ENCODE results near the gene VPS37C.
"Not testable (repeated sequence)": the region's sequence is repeated elsewhere in the genome, so short reads cannot be mapped to it uniquely, and the experiment has no call there.

VPS37C gene

DNA sequence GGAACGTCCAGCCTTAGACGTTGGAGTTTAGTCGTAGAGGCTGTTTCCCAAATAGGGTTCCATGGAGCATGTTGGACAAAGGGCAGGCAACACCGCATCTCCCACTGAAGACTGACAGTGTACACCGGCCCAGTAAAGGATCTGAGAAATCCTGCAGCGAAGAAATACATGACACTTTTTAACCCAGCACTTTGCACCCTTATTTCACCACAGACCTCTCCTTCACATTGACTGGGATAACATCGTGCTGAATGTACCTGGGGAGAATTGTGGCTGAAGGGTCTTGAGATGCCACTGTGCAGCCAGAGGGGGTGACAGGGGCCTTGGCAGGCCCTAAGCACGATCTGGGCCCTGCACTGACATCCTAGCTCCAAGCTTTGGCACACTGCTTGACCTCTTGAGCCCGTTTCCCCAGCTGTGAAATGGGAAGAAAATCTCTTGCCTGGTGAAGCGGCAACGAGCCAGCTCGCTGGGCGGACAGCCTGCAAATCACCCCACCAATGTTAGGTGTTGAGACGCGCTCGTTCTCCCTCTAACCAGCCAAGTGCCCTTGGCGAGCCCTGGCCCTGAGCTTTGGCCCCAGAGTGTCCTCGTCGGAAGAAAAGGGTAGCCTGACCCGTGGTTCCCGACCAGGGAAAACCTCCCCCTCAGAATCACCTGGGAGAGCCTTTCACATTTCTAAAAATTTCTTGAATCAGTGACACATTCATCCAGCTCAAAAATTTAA, 45.6 kb downstream of the VPS37C start:
- DNase-seq, result no peak

GRCh38 chr11:61114913-61115312, 46.3 kb downstream of the VPS37C start:
- DNase-seq, result no peak

DNA sequence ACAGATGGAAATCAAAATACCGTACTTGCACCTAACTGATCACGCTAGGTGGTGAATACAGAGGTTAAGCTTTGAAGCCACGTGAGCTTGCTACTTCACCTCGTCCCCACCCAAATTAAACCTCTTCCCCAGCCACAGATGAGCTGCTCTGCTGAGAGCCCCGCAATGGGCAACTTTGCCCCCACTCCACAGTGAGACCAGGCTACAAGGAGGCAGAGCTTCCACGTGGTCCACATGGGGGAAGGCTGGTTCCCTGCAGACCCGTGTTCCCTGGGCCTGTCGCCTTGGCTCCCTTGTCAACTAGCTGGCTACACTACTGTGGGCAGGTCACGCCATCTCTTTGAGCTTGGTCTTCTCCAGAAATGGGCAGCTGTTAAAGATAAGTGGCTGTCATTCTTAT, 48.0 kb downstream of the VPS37C start:
- DNase-seq, result no peak

- no peak for DNase-seq
These were observed 48.7 kb downstream of the VPS37C start for GRCh38 chr11:61112575-61112974.

DNA sequence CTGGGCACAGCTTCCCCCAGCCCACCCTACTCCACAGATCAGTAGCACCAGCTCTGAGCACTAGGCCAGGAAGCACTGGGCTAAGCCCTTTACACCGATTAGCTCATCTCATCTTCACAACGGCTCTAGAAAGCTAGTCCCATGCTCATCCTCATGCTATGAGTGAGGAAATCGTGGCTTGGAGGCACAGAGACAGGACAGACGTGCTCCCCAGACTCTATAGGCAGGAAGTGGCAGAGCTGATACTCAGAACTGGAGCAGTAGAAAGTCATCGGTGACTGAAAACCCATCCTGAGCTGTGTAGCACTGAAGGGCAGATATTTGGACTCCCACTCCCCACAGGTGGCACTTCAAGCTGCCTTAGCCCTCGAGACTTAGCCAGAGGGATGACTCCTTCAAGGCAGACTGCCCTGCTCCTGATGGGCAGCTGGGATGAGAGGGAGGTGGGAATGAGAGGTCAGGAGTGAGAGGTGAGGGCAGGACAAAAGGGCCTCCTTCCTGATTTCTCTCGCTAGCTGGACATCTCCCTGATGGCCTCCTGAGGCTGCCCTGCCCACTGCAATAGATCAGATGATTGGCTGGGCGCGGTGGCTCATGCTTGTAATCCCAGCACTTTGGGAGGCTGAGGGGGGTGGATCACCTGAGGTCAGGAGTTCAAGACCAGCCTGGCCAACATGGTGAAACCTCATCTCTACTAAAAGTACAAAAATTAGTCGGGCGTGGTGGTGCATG, 49.3 kb downstream of the VPS37C start:
- no peak for DNase-seq

GRCh38 chr11:61111050-61111435, 50.2 kb downstream of the VPS37C start:
- DNase-seq, result no peak

GRCh38 chr11:61110255-61111049, 50.8 kb downstream of the VPS37C start:
- DNase-seq, result no peak

DNA sequence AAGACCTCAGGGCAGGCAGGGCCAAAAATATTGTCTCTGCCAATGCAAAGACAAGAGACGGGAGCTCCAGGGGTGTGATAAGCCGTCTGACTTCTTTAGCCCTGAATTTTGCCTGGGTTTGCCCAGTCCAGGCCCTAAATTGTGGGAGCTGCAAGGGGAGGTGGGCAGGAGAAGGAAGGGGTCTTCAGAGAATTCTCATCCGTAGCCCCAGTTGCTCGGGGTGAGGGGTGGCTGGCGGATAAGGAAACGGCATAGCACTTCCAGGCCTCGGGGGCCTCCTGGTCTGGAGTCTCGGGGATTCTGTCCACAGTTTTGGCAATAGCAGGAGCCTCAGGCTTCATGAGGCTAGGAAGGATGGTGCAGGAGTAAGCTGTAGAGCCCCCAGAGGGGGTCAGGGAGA, 51.6 kb downstream of the VPS37C start:
- DNase-seq, result no peak

DNA sequence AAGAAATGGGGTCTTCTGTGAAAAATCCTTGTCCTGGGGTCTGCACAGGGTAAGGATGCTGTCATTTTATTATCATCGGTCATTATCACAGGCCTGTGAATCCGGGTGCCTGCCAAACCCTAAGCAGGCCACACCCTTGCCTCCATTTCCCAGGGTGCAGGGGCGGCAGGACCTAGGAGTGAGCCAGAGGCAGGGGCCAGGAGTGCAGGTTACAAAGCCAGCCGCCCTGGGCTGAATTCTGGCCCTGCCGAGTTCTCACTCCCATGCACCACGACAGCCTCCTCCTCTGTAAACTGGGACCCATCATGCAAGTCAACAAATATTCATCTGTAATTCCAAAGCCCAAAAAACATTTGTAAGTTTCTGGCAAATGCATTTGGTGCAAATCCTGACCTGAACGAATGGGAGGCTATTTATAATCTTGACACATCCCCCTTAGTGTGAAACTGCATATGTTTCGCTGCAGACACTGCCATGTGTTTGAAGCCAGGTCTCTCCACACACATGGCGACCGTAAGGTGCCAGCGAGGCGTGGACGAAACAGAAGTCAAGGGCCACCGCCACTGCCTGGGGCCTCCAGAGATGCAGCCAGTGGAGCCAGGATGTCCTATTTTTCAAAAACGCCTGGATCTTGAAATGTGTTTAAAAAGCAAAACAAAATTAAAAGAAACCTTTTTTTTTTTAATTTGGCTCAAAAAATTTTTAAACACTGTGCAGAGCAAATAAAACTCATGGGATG, 52.2 kb downstream of the VPS37C start:
- DNase-seq, result no peak

DNA sequence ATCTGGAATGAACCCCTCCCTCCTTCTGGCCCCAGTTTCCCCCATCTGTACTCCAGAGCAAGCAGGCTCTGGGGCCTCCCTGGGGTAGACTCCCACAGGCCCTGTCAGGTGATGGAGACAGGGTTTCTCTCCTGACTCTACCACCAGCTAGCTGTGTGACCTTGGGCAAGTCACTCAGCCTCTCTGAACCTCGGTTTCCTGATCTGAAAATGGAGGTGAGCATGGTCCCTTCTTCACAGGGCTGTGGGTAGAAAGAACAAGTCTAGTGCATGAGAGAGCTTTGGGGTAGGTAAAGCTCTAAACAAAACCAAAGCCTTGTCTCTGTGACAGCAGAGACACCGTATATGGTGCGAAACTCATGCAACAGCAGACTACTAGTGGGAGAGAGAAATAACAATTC, 53.3 kb downstream of the VPS37C start:
- DNase-seq, result no peak

- no peak for DNase-seq
These were observed 54.2 kb downstream of the VPS37C start for GRCh38 chr11:61106894-61107470.

DNA sequence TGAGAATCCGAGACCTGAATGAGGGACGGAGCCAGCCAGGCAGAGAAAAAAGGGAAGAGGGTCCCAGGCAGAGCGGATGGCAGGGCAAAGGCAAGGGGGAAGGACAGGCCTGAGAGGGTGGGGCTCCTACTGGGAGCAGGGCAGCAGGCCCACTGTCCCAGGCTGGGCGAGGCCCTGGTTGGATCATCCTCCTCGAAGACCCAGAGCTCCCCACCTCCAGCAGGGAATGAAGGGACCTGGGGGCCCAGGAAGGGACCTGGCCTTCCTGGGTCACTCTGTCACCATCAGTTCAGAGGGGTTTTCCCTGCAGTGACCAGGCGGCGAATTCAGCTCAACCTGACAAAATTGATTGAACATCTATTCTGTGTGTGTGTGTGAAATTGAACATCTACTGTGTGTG, 54.9 kb downstream of the VPS37C start:
- no peak for DNase-seq

- no peak for DNase-seq
These were observed 56.3 kb downstream of the VPS37C start for GRCh38 chr11:61104963-61105362.

- DNase-seq, result no peak
These were observed 57.3 kb downstream of the VPS37C start for GRCh38 chr11:61103851-61104423.

- DNase-seq, result no peak
These were observed 58.3 kb downstream of the VPS37C start for GRCh38 chr11:61102667-61103571.

DNA sequence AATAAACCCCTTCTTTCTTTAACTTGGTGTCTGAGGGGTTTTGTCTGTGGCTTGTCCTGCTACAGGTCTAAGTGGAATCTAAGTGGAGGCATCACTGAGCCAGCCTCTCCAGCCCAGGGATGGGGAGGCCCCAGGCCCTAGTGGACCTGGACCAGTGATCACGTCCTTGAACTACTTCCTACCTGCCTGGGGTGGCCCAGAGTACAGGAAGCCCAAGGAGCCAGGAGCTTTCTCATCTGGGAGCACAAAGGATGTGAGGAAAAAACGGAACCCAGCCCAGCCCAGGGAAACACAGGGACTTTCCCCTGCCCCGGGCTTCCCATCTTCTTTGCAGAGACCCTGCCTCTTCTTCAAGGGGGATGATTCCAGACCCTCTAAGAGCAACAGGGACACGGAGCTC, 62.4 kb downstream of the VPS37C start:
- DNase-seq, result no peak

DNA sequence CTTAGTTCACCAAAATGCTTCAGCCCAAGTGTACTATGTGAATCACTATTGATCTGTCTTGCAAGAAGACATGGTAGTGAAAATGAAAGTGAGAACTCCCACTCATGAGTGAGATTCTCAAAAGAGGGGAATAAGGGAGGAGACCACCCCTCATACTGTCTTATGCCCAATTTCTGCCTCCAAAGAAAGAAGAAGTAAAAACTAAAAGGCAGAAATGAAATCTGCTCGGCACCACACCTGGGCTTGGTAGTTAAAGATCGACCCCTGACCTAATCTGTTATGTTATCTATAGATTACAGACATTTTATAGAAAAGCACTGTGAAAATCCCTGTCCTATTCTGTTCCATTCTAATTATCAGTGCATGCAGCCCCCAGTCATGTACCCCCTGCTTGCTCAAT, 63.0 kb downstream of the VPS37C start:
- not testable (repeated sequence) for DNase-seq

- no peak for DNase-seq
These were observed 66.2 kb downstream of the VPS37C start for GRCh38 chr11:61095021-61095420.

GRCh38 chr11:61094167-61094566, 67.1 kb downstream of the VPS37C start:
- DNase-seq, result not testable (repeated sequence)

- DNase-seq, result no peak
These were observed 68.1 kb downstream of the VPS37C start for GRCh38 chr11:61092908-61093763.
